ENCODE data around the gene UBE2G1. TPM values are rescaled to one million over a fixed set of nuclear protein-coding genes. Genes with fewer than 3 reads are reported as not detected.

Gene UBE2G1
- total RNA-seq, 1 donor from 2014 or later = 88.5 TPM

GRCh38 chr17:4333041-4333440 lies 33.4 kb downstream of the UBE2G1 start:
- no peak for DNase-seq (ENCODE audit: low spot score)
- H3K4me3 ChIP-seq = no peak overlapping the region
- Mint-ChIP-seq H3K9me3 (peaks cover 5% of the 10 kb centered on the region), H3K4me3 (no peak overlapping the region), H3K27me3 (ENCODE audit: insufficient read depth, low read depth) (no peaks in the 10 kb centered on the region), H3K27ac (no peak overlapping the region), H3K4me1 (peaks cover 18% of the 10 kb centered on the region), H3K36me3 (peaks cover 12% of the 10 kb centered on the region)
- H3K4me1 ChIP-seq = peaks cover 22% of the 10 kb centered on the region
- no peaks in the 10 kb centered on the region for H3K36me3 ChIP-seq
- H3K27ac ChIP-seq = no peak overlapping the region
- H3K9me3 ChIP-seq (ENCODE audit: low read depth) = no peaks in the 10 kb centered on the region
- TF ChIP-seq CTCF (IDR thresholded peaks at IDR 0.05) (no peak), EZH2 (IDR thresholded peaks at IDR 0.05) (no peak), EZH2phosphoT487 (IDR thresholded peaks at IDR 0.05) (no peak)
- H2AFZ ChIP-seq (replicated peaks) = no peak overlapping the region
- no peaks in the 10 kb centered on the region for H3K27me3 ChIP-seq
- peaks cover 100% of the 10 kb centered on the region for H3K79me2 ChIP-seq (ENCODE audit: low read depth)
- H3K9ac ChIP-seq = no peak overlapping the region
- peaks cover 16% of the 10 kb centered on the region for H3F3A ChIP-seq (ENCODE audit: low read depth)
- peak overlapping the region; percentile 36 for H3K4me2 ChIP-seq
- H4K20me1 ChIP-seq (ENCODE audit: low read depth) = peaks cover 79% of the 10 kb centered on the region

- Histone ChIP-seq H3K4me3 (no peak overlapping the region), H3K9ac (no peak overlapping the region), H2AFZ (replicated peaks) (no peak overlapping the region), H3K27me3 (no peaks in the 10 kb centered on the region), H3F3A (ENCODE audit: low read depth) (peaks cover 16% of the 10 kb centered on the region), H3K4me1 (peaks cover 22% of the 10 kb centered on the region), H3K79me2 (ENCODE audit: low read depth) (peaks cover 100% of the 10 kb centered on the region), H3K9me3 (ENCODE audit: low read depth) (no peaks in the 10 kb centered on the region), H3K27ac (peak overlapping the region; percentile 66), H3K4me2 (peak overlapping the region; percentile 36), H3K36me3 (no peaks in the 10 kb centered on the region), H4K20me1 (ENCODE audit: low read depth) (peaks cover 73% of the 10 kb centered on the region)
- no peaks in the 10 kb centered on the region for H3K27me3 Mint-ChIP-seq (ENCODE audit: insufficient read depth, low read depth)
- TF ChIP-seq EZH2 (IDR thresholded peaks at IDR 0.05) = no peak
- no peak for TF ChIP-seq CTCF (IDR thresholded peaks at IDR 0.05)
- no peak for TF ChIP-seq EZH2phosphoT487 (IDR thresholded peaks at IDR 0.05)
- peaks cover 18% of the 10 kb centered on the region for H3K36me3 Mint-ChIP-seq
- peaks cover 7% of the 10 kb centered on the region for H3K9me3 Mint-ChIP-seq
- H3K27ac Mint-ChIP-seq = peak overlapping the region; percentile 16
- DNase-seq (ENCODE audit: low spot score) = peak; percentile 33
- peaks cover 18% of the 10 kb centered on the region for H3K4me1 Mint-ChIP-seq
- no peak overlapping the region for H3K4me3 Mint-ChIP-seq
Measured at GRCh38 chr17:4332296-4332970, 34.0 kb downstream of the UBE2G1 start.

GRCh38 chr17:4331614-4332013 lies 34.9 kb downstream of the UBE2G1 start:
- H3K4me1 Mint-ChIP-seq = peaks cover 16% of the 10 kb centered on the region

More at GRCh38 chr17:4331614-4332013, 34.9 kb downstream of the UBE2G1 start:
- H3K4me2 ChIP-seq = peak overlapping the region; percentile 20
- no peak overlapping the region for H3K9ac ChIP-seq
- peaks cover 13% of the 10 kb centered on the region for H3K9me3 Mint-ChIP-seq
- H3K36me3 ChIP-seq = no peaks in the 10 kb centered on the region
- H2AFZ ChIP-seq (replicated peaks) = no peak overlapping the region
- peak overlapping the region; percentile 66 for H3K27ac ChIP-seq
- no peaks in the 10 kb centered on the region for H3K27me3 ChIP-seq
- no peak overlapping the region for H3K4me3 Mint-ChIP-seq
- H3K4me1 ChIP-seq = peaks cover 22% of the 10 kb centered on the region
- H3K4me3 ChIP-seq = no peak overlapping the region
- peaks cover 23% of the 10 kb centered on the region for H3K36me3 Mint-ChIP-seq
- H3K79me2 ChIP-seq (ENCODE audit: low read depth) = peaks cover 100% of the 10 kb centered on the region
- no peaks in the 10 kb centered on the region for H3K9me3 ChIP-seq (ENCODE audit: low read depth)
- TF ChIP-seq EZH2phosphoT487 (IDR thresholded peaks at IDR 0.05) = no peak
- TF ChIP-seq CTCF (IDR thresholded peaks at IDR 0.05) = no peak
- TF ChIP-seq EZH2 (IDR thresholded peaks at IDR 0.05) = no peak
- peak overlapping the region; percentile 58 for H3K27ac Mint-ChIP-seq
- peak; percentile 30 for DNase-seq (ENCODE audit: low spot score)
- H3F3A ChIP-seq (ENCODE audit: low read depth) = peaks cover 16% of the 10 kb centered on the region
- H4K20me1 ChIP-seq (ENCODE audit: low read depth) = peaks cover 66% of the 10 kb centered on the region
- H3K27me3 Mint-ChIP-seq (ENCODE audit: insufficient read depth, low read depth) = peaks cover 2% of the 10 kb centered on the region

Data from neural progenitor cell (in vitro differentiated cells).